ENCODE measurements around the gene SCN2B. TPM values are rescaled to one million over a fixed set of nuclear protein-coding genes. Genes with fewer than 3 reads are reported as not detected.

SCN2B gene
- total and polyA plus RNA-seq, 2 experiments from 2014 or later, result 0.87 to 1.5 TPM

DNA sequence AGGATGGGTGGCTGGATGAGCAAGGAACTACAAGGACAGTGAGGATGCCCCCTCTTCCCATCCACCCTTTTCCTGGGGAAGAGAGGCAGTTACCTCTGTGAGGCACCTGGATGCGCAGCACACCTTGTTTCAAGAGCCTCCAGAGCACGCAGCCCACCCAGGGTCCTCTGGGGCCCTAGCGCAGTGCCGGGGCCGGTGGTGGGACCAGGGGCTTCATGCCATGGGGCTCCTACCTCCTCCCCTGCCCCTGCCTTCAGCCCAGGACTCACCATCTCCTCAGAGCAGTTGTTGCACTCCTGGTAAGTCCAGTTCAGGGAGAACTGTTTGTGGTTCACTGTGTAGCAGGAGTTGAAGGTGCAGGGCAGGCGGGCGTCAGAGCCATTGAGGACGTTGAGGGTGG is 8.1 kb downstream of the SCN2B start:
- Histone ChIP-seq H3K27me3 (peaks cover 79% of the 10 kb centered on the region), H3K4me1 (ENCODE audit: low read depth) (no peaks in the 10 kb centered on the region), H3K9me3 (ENCODE audit: low read depth) (no peaks in the 10 kb centered on the region), H3K27ac (no peak overlapping the region), H3K36me3 (no peaks in the 10 kb centered on the region), H3K4me3 (no peak overlapping the region)
- TF ChIP-seq, protein P1, sequence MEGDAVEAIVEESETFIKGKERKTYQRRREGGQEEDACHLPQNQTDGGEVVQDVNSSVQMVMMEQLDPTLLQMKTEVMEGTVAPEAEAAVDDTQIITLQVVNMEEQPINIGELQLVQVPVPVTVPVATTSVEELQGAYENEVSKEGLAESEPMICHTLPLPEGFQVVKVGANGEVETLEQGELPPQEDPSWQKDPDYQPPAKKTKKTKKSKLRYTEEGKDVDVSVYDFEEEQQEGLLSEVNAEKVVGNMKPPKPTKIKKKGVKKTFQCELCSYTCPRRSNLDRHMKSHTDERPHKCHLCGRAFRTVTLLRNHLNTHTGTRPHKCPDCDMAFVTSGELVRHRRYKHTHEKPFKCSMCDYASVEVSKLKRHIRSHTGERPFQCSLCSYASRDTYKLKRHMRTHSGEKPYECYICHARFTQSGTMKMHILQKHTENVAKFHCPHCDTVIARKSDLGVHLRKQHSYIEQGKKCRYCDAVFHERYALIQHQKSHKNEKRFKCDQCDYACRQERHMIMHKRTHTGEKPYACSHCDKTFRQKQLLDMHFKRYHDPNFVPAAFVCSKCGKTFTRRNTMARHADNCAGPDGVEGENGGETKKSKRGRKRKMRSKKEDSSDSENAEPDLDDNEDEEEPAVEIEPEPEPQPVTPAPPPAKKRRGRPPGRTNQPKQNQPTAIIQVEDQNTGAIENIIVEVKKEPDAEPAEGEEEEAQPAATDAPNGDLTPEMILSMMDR (IDR thresholded peaks at IDR 0.05; ENCODE audit: low read depth, low read length), result no peak
- DNase-seq (ENCODE audit: low read depth in 1 of 2, low spot score in 1 of 2), result no peak

DNA sequence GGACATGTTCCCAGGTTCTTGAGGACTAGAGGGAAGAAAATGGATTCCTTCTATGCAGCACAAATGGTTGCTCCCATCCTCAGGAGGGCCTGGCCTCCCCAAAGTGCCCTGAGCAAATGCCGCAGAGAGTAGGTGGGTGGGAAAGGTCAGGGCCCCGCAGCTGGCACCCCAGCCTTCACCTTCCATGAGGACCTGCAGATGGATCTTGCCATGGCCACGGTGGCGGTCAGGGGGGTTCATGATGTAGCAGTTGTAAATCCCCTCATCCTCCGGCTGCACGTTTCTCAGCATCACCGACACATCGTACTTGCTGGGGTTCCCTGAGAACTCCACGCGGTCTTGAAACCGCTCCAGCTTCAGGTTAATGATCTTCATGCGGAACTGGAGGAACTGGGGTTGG is 8.5 kb downstream of the SCN2B start:
- TF ChIP-seq, protein P1 (IDR thresholded peaks at IDR 0.05; ENCODE audit: low read depth, low read length), result no peak
- Histone ChIP-seq H3K4me3 (no peak overlapping the region), H3K27me3 (peaks cover 79% of the 10 kb centered on the region), H3K36me3 (no peaks in the 10 kb centered on the region), H3K9me3 (ENCODE audit: low read depth) (no peaks in the 10 kb centered on the region), H3K27ac (no peak overlapping the region), H3K4me1 (ENCODE audit: low read depth) (no peaks in the 10 kb centered on the region)
- no peak for DNase-seq (ENCODE audit: low read depth in 1 of 2, low spot score in 1 of 2)

DNA sequence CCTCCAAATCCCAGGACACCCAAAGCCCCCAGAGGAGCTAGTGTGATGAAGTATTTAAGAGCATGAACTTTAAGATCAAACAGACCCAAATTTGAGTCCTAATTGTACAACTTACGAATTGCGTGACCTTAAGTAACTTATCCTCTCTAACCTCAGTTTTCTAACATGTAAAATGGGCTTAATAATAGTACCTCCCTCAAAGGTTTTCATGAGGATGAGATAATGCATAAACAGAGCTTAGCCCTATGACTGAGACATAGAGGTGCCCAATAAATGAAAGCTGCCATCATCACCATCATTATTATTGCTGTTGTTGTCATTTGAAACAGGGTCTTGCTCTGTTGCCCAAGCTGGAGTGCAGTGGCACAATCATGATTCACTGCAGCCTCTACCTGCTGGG is 9.2 kb downstream of the SCN2B start:
- Histone ChIP-seq H3K27me3 (peaks cover 79% of the 10 kb centered on the region), H3K4me1 (ENCODE audit: low read depth) (no peaks in the 10 kb centered on the region), H3K36me3 (no peaks in the 10 kb centered on the region), H3K9me3 (ENCODE audit: low read depth) (no peaks in the 10 kb centered on the region), H3K27ac (no peak overlapping the region), H3K4me3 (no peak overlapping the region)
- DNase-seq (ENCODE audit: low read depth in 1 of 2, low spot score in 1 of 2), result no peak
- TF ChIP-seq, protein P1 (IDR thresholded peaks at IDR 0.05; ENCODE audit: low read depth, low read length), result no peak

DNA sequence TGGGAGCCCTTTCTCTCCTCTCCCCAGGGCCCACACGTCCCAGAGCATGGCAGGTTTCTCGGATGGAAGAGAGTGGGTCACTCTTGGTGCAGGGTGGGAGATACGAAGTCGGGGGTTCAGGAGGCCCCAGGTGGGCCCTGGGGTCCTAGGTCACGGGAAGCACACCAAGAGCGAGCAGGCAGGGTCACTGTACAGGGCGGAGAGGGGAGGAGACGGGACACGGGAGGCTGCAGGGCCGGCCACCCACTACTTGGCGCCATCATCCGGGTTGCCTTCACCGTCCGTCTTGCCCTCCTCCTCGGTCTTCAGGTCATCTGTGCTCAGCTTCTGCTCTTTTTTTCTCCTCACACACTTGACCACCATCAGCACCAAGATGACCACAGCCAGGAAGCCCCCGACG is 9.8 kb downstream of the SCN2B start:
- Histone ChIP-seq H3K27me3 (peaks cover 80% of the 10 kb centered on the region), H3K4me1 (ENCODE audit: low read depth) (no peaks in the 10 kb centered on the region), H3K27ac (no peak overlapping the region), H3K36me3 (no peaks in the 10 kb centered on the region), H3K4me3 (no peak overlapping the region), H3K9me3 (ENCODE audit: low read depth) (no peaks in the 10 kb centered on the region)
- no peak for DNase-seq (ENCODE audit: low read depth in 1 of 2, low spot score in 1 of 2)
- TF ChIP-seq, protein P1 (IDR thresholded peaks at IDR 0.05; ENCODE audit: low read depth, low read length), result no peak

DNA sequence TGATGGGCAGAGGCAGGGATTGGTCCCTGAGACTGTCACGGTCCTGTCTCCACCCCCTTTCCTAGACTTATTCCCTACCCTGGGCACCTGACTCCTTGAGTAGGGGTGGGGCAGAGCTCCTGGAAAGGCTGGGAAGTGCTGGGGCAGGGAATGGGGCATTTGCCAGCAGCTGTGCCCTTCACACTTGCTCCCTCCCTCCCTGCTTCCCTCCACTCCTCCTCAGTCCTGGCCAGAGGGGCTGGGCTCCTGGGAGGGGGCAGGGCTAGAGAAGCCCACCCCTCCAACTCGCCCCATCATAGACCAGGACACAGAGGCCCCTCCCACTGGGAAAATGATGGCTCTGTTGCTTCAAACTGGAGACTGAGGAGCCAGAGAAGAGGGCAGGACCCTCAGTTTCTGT is 11.6 kb downstream of the SCN2B start:
- Histone ChIP-seq H3K36me3 (no peaks in the 10 kb centered on the region), H3K9me3 (ENCODE audit: low read depth) (no peaks in the 10 kb centered on the region), H3K4me1 (ENCODE audit: low read depth) (no peaks in the 10 kb centered on the region), H3K27me3 (peaks cover 79% of the 10 kb centered on the region), H3K4me3 (no peak overlapping the region), H3K27ac (no peak overlapping the region)
- TF ChIP-seq, protein P1 (IDR thresholded peaks at IDR 0.05; ENCODE audit: low read depth, low read length), result no peak
- no peak for DNase-seq (ENCODE audit: low read depth in 1 of 2, low spot score in 1 of 2)

DNA sequence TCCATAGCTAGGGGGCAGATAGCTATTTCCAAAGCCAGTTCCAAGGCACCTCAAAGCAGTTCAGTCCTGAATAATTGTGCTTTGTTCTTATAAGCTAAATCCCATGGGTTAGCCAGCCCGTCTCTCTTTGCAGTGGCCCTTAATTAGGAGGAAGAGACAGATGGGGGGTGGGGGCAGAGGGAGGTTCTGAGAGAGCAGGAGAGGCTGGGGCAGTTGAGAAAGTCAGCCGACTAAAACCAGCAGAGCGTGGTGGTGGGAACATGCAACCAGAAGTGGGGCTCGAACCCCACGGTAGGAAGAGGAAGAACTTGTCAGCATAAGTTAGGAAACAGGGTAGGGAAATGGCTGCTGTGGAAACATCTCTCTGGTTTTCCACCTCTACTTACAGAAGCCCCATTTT is 12.9 kb downstream of the SCN2B start:
- Histone ChIP-seq H3K27ac (no peak overlapping the region), H3K27me3 (peaks cover 79% of the 10 kb centered on the region), H3K36me3 (no peaks in the 10 kb centered on the region), H3K4me1 (ENCODE audit: low read depth) (no peaks in the 10 kb centered on the region), H3K4me3 (no peak overlapping the region), H3K9me3 (ENCODE audit: low read depth) (no peaks in the 10 kb centered on the region)
- TF ChIP-seq, protein P1 (IDR thresholded peaks at IDR 0.05; ENCODE audit: low read depth, low read length), result no peak
- no peak for DNase-seq (ENCODE audit: low read depth in 1 of 2, low spot score in 1 of 2)

All from cardiac muscle cell (in vitro differentiated cells and primary cell).